Smooth muscle cell (in vitro differentiated cells): ENCODE measurements around the gene CLMN. TPM values are rescaled to one million over a fixed set of nuclear protein-coding genes. Genes with fewer than 3 reads are reported as not detected.

ENCODE experiments used
- DNase-seq: peaks from one replicate; lab custom pipeline; 2025; ENCODE audit not compliant: unreplicated experiment; lab: John Stamatoyannopoulos, UW
- H2AFZ ChIP-seq: fragments of 200-600 bp; sonication (generic); 2 replicates; pipeline ENCODE4 v1.6.0; 2016; ENCODE audit warnings: antibody characterized with exemption, low read depth, mild to moderate bottlenecking
- H3F3A ChIP-seq: fragments of 200-600 bp; sonication (generic); 2 replicates; pipeline ENCODE4 v1.6.0; 2017; ENCODE audit warnings: antibody characterized with exemption, low read depth
- H3K27ac ChIP-seq: fragments of 200-600 bp; sonication (generic); 2 replicates; pipeline ENCODE4 v1.5.1; 2016; ENCODE audit warnings: low read depth, mild to moderate bottlenecking
- H3K27me3 ChIP-seq: fragments of 200-600 bp; sonication (generic); 2 replicates; pipeline ENCODE4 v1.6.1; 2016; ENCODE audit warnings: low read depth, mild to moderate bottlenecking
- H3K36me3 ChIP-seq: fragments of 200-600 bp; sonication (generic); 2 replicates; pipeline ENCODE4 v1.5.1; 2016; ENCODE audit warnings: low read depth
- H3K4me1 ChIP-seq: fragments of 200-600 bp; sonication (generic); 2 replicates; pipeline ENCODE4 v1.5.1; 2016; ENCODE audit warnings: low read depth
- H3K4me2 ChIP-seq: fragments of 200-600 bp; sonication (generic); 2 replicates; pipeline ENCODE4 v1.6.0; 2016; ENCODE audit warnings: mild to moderate bottlenecking
- H3K4me3 ChIP-seq: fragments of 200-600 bp; sonication (generic); 2 replicates; pipeline ENCODE4 v1.5.1; 2016; ENCODE audit warnings: mild to moderate bottlenecking
- H3K79me2 ChIP-seq: fragments of 200-600 bp; sonication (generic); 2 replicates; pipeline ENCODE4 v1.6.0; 2016; ENCODE audit warnings: low read depth, mild to moderate bottlenecking
- H3K9ac ChIP-seq: fragments of 200-600 bp; sonication (generic); 2 replicates; pipeline ENCODE4 v1.6.0; 2016; ENCODE audit warnings: low read depth
- H3K9me3 ChIP-seq: fragments of 200-600 bp; sonication (generic); replicated peaks from 2 replicates; pipeline ENCODE4 v1.5.1; 2016; ENCODE audit warnings: low read depth
- H4K20me1 ChIP-seq: fragments of 200-600 bp; sonication (generic); 2 replicates; pipeline ENCODE4 v1.6.0; 2016; ENCODE audit warnings: low read depth
- CTCF ChIP-seq: fragments of 200-600 bp; sonication (generic); IDR thresholded peaks from 2 replicates; pipeline ENCODE4 v1.5.1; 2017; ENCODE audit warnings: borderline replicate concordance, mild to moderate bottlenecking, antibody characterized with exemption; ENCODE audit not compliant: insufficient read depth, poor library complexity, severe bottlenecking
- WGBS: methylation state at CpG from one replicate; pipeline ENCODE4 v1.1.7; 2016; ENCODE audit warnings: low lambda C conversion rate; 5-methylcytosine and 5-hydroxymethylcytosine counted together
- polyA plus RNA-seq: library from polyadenylated mRNA; unstranded; fragments of >200 nt; fragmentation: Nextera tagmentation; extraction: Ambion mirVana; gene quantifications from 2 replicates; pipeline ENCODE4 v1.2.1, GENCODE V29; 2016
- total RNA-seq: library from RNA; depleted of rRNA; stranded (reverse); fragments of >200 nt; gene quantifications from 2 replicates; pipeline ENCODE4 v1.2.3, GENCODE V29; 2014

CLMN gene
- total and polyA plus RNA-seq, 2 experiments from 2014 or later, result 1.3 to 3.5 TPM

DNA sequence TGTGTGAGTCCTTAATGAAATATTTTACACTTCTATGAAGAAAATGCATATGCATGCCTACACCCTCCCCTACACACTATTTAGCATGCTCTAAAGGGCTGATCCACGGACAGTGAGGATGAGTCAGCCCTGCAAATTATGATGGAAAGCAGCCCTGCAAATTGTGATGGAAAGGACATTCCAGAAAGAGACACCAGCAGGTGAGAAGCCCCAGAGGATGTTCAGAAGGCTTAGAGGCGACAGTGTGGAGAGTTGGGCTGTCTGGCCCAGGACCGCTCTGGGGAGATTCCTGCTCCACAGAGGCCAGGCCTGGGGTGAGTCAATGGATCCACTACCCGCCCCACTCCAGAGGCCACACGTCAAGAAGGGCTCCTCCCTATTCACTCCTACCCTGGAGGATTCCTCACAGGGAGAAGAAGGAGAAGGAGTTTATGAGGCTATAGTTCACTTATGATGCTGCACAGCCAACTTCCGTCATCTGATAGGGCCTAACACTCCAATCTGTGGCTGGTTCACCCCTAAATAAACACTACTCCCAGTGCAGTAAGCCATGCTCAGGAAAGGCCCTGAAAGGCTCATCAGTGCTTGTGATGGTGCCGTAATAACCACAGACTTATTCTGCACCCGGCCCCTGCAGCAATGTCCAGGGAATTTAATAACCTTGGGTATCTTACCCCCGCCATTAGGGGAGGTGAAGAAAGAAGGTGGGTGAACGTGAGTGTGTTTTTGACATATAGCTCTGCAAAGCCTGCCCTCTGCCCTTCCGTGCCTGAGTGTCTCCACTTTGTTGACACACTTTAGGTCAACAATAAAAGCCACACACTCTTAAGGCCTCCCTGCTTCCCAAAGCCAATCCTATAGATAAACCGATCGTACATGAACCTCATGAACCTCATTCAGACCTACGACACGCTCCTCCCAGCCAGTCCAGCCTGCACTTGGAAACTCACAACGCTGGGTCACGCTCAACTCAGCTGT, 46.4 kb downstream of the CLMN start:
- H3K4me1 ChIP-seq, result no peaks in the 10 kb centered on the region
- H3K79me2 ChIP-seq, result no peaks in the 10 kb centered on the region
- no peaks in the 10 kb centered on the region for H3K36me3 ChIP-seq
- DNase-seq, result no peak
- no peaks in the 10 kb centered on the region for H3K27me3 ChIP-seq
- TF ChIP-seq CTCF, result no peak
- no peaks in the 10 kb centered on the region for H3F3A ChIP-seq
- H3K4me2 ChIP-seq, result no peak overlapping the region
- no peak overlapping the region for H2AFZ ChIP-seq
- no peak overlapping the region for H3K9ac ChIP-seq
- peak overlapping the region; percentile 36 for H3K27ac ChIP-seq
- no peak overlapping the region for H3K4me3 ChIP-seq
- 68% methylated on average over 17 of the region's 17 CpGs for WGBS
- no peaks in the 10 kb centered on the region for H4K20me1 ChIP-seq
- no peaks in the 10 kb centered on the region for H3K9me3 ChIP-seq

DNA sequence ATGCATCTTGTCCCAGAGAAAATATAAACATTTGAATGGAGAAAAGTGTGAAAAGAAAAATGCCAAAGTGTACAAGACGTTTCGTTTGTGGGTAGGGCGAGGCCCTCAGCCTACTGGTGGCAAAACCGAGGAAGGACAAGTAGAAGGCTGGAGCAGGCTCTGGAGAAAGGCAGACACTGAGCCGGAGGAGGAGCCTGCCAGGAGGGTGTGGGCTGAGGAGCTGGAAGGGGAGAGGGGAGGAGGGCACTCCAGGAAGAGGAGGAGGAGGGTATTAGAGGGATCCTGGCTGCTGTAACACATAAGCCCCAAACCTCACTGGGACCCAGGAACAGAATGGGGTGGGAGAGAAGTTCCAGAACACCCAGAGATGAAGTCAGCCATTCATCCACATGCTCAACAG, 47.7 kb downstream of the CLMN start:
- WGBS, result 84% methylated on average over 5 of the region's 5 CpGs
- H3F3A ChIP-seq, result no peaks in the 10 kb centered on the region
- H3K36me3 ChIP-seq, result no peaks in the 10 kb centered on the region
- no peak overlapping the region for H3K9ac ChIP-seq
- H3K4me3 ChIP-seq, result no peak overlapping the region
- no peak overlapping the region for H3K4me2 ChIP-seq
- no peak overlapping the region for H3K27ac ChIP-seq
- no peaks in the 10 kb centered on the region for H3K27me3 ChIP-seq
- H4K20me1 ChIP-seq, result no peaks in the 10 kb centered on the region
- H3K4me1 ChIP-seq, result no peaks in the 10 kb centered on the region
- no peaks in the 10 kb centered on the region for H3K79me2 ChIP-seq
- TF ChIP-seq CTCF, result no peak
- no peaks in the 10 kb centered on the region for H3K9me3 ChIP-seq
- H2AFZ ChIP-seq, result no peak overlapping the region
- no peak for DNase-seq

DNA sequence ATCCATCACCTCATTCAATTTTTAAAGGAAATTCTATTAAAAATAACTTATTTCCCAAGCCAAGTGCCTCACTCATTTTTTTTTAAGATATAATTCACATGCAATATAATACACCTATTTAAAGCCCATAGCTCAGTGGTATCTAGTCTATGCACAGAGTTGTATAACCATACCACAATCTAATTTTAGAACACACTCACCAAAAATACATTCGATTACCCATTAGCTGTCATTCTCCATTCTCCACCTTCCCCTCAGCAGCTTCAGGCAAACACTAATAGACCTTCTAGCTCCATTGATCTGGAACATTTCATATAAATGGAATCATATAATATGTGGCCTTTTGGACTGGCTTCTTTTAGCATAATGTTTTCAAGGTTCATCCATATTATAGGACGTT, 49.5 kb downstream of the CLMN start:
- no peaks in the 10 kb centered on the region for H3K27me3 ChIP-seq
- no peak overlapping the region for H2AFZ ChIP-seq
- 96% methylated on average over 2 of the region's 2 CpGs for WGBS
- no peak for TF ChIP-seq CTCF
- H3K9me3 ChIP-seq, result no peaks in the 10 kb centered on the region
- no peak overlapping the region for H3K4me3 ChIP-seq
- no peaks in the 10 kb centered on the region for H3K79me2 ChIP-seq
- no peak overlapping the region for H3K9ac ChIP-seq
- peaks cover 8% of the 10 kb centered on the region for H3K4me1 ChIP-seq
- H3K4me2 ChIP-seq, result no peak overlapping the region
- no peak overlapping the region for H3K27ac ChIP-seq
- no peak for DNase-seq
- no peaks in the 10 kb centered on the region for H4K20me1 ChIP-seq
- H3F3A ChIP-seq, result peaks cover 2% of the 10 kb centered on the region
- H3K36me3 ChIP-seq, result no peaks in the 10 kb centered on the region
